Gastroesophageal sphincter (tissue), 3 donors: ENCODE results near the gene TRPC4.

Experiments used
- POLR2A ChIP-seq, 2 donors: fragments of 450-650 bp; IDR thresholded peaks; one replicate each; pipeline ENCODE4 v1.6.1; 2017; ENCODE audit warnings: antibody characterized with exemption in 2 of 2, mild to moderate bottlenecking in 2 of 2, moderate library complexity in 1 of 2
- TF ChIP-seq, protein P1 (sequence below), 4 experiments: fragments of 200-600 bp in 2 of 4; fragments of 450-650 bp in 2 of 4; sonication (generic) in 1 of 4; IDR thresholded peaks; one replicate each; pipeline ENCODE4 v1.5.1; 2017 to 2019; ENCODE audit warnings: antibody characterized with exemption in 4 of 4, mild to moderate bottlenecking in 2 of 4, moderate library complexity in 2 of 4

DNA sequence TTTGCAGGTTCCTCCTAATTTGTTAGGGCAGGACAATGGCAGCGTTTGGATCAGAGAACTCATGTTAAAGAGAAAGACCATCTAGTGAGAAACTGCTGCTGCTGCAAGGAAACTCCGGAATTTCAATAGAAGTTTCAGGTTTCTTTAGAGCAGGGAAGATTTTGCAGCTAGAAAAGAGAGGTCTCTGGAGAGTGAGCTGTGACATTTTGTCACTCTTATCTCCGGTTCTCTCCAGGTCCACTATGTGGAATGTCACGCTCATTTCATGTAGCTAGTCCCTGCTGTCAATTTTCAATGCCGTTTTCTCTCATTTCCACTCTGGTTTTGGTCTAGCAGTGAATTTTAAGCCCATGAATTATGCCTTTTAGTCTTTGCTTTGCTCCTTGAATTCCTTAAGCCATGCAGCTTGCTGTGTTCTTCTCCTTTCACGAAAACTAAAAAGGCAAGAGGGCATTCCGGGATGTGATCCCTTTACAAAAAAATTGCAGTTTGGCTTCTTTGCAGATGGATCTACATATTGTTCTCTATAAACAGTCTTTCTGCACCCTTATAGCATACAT is 224.3 kb downstream of the TRPC4 start:
- TF ChIP-seq POLR2A (IDR thresholded peaks at IDR 0.05), result no peak
- TF ChIP-seq, protein P1, sequence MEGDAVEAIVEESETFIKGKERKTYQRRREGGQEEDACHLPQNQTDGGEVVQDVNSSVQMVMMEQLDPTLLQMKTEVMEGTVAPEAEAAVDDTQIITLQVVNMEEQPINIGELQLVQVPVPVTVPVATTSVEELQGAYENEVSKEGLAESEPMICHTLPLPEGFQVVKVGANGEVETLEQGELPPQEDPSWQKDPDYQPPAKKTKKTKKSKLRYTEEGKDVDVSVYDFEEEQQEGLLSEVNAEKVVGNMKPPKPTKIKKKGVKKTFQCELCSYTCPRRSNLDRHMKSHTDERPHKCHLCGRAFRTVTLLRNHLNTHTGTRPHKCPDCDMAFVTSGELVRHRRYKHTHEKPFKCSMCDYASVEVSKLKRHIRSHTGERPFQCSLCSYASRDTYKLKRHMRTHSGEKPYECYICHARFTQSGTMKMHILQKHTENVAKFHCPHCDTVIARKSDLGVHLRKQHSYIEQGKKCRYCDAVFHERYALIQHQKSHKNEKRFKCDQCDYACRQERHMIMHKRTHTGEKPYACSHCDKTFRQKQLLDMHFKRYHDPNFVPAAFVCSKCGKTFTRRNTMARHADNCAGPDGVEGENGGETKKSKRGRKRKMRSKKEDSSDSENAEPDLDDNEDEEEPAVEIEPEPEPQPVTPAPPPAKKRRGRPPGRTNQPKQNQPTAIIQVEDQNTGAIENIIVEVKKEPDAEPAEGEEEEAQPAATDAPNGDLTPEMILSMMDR (IDR thresholded peaks at IDR 0.05), result no peak
